Keratinocyte (primary cell): ENCODE measurements around the gene CAMKK2. TPM values are rescaled to one million over a fixed set of nuclear protein-coding genes. Genes with fewer than 3 reads are reported as not detected.
"Not testable (repeated sequence)": the region's sequence is repeated elsewhere in the genome, so short reads cannot be mapped to it uniquely, and the experiment has no call there.

Source experiments
- DNase-seq: peaks from one replicate; pipeline ENCODE4 v3.0.0-alpha.2; 2011; ENCODE audit warnings: low read depth, missing footprints, low spot score
- FAIRE-seq: peaks from 2 replicates; lab custom pipeline; 2011; peaks lifted over from hg19 to GRCh38; lab: Jason Lieb, UNC
- H2AFZ ChIP-seq: 2 replicates; pipeline ENCODE4 v1.6.0; 2012; ENCODE audit warnings: low read length, control low read depth, inconsistent platforms; ENCODE audit not compliant: control insufficient read depth
- H3K27ac ChIP-seq: 2 replicates; pipeline ENCODE4 v1.5.1; 2011; ENCODE audit warnings: low read length; ENCODE audit not compliant: control insufficient read depth, insufficient read depth
- H3K27me3 ChIP-seq: 3 replicates; pipeline ENCODE4 v1.6.0; 2011; ENCODE audit warnings: low read length; ENCODE audit not compliant: control insufficient read depth, insufficient read depth; ENCODE audit errors: extremely low read depth
- H3K36me3 ChIP-seq, 2 experiments: 2 replicates in 1 of 2; 3 replicates in 1 of 2; pipeline ENCODE4 v1.5.1; 2011; ENCODE audit warnings: low read length in 2 of 2, mild to moderate bottlenecking in 1 of 2; ENCODE audit not compliant: control insufficient read depth in 2 of 2, insufficient read depth in 2 of 2; ENCODE audit errors: extremely low read depth in 1 of 2
- H3K4me1 ChIP-seq: 3 replicates; pipeline ENCODE4 v1.5.1; 2011; ENCODE audit warnings: low read length; ENCODE audit not compliant: control insufficient read depth, insufficient read depth; ENCODE audit errors: extremely low read depth
- H3K4me2 ChIP-seq: 3 replicates; pipeline ENCODE4 v1.6.0; 2011; ENCODE audit warnings: low read depth, low read length; ENCODE audit not compliant: control insufficient read depth, insufficient read depth; ENCODE audit errors: extremely low read depth
- H3K4me3 ChIP-seq, 3 experiments: fragments of 200-600 bp in 1 of 3; sonication (generic) in 1 of 3; 2 replicates in 2 of 3; 3 replicates in 1 of 3; pipeline ENCODE4 v1.5.1; 2011 to 2016; ENCODE audit warnings: low read length in 3 of 3, mild to moderate bottlenecking in 3 of 3, control low read depth in 2 of 3, inconsistent platforms in 1 of 3, low read depth in 1 of 3, mixed read lengths in 1 of 3, mixed run types in 1 of 3, moderate library complexity in 1 of 3; ENCODE audit not compliant: control insufficient read depth in 2 of 3, insufficient read depth in 2 of 3; ENCODE audit errors: extremely low read depth in 1 of 3
- H3K79me2 ChIP-seq: 2 replicates; pipeline ENCODE4 v1.6.0; 2012; ENCODE audit warnings: low read length; ENCODE audit not compliant: control insufficient read depth, insufficient read depth
- H3K9ac ChIP-seq: 3 replicates; pipeline ENCODE4 v1.6.0; 2011; ENCODE audit warnings: low read length; ENCODE audit not compliant: control insufficient read depth, insufficient read depth; ENCODE audit errors: extremely low read depth
- H3K9me1 ChIP-seq: 3 replicates; pipeline ENCODE4 v1.6.0; 2011; ENCODE audit warnings: low read length; ENCODE audit not compliant: control insufficient read depth, insufficient read depth; ENCODE audit errors: extremely low read depth
- H3K9me3 ChIP-seq: 2 replicates; pipeline ENCODE4 v1.5.1; 2012; ENCODE audit warnings: low read depth, low read length; ENCODE audit not compliant: control insufficient read depth
- H4K20me1 ChIP-seq: 3 replicates; pipeline ENCODE4 v1.6.0; 2011; ENCODE audit warnings: low read length; ENCODE audit not compliant: control insufficient read depth, insufficient read depth; ENCODE audit errors: extremely low read depth
- CTCF ChIP-seq, 3 experiments: IDR thresholded peaks in 1 of 3; conservative IDR thresholded peaks in 1 of 3; optimal IDR thresholded peaks in 1 of 3; 2 replicates in 2 of 3; 3 replicates in 1 of 3; pipeline versions ENCODE3 to v1.5.1; 2011; ENCODE audit warnings: low read length in 3 of 3, mild to moderate bottlenecking in 3 of 3, moderate library complexity in 2 of 3, control low read depth in 1 of 3, inconsistent platforms in 1 of 3; ENCODE audit not compliant: insufficient read depth in 2 of 3; ENCODE audit errors: extremely low read depth in 1 of 3
- EZH2 ChIP-seq: IDR thresholded peaks from one replicate; pipeline ENCODE4 v1.6.1; 2012; ENCODE audit warnings: inconsistent platforms, mild to moderate bottlenecking, low read length, moderate library complexity
- dilution Hi-C: fragments of 300-500 bp; cut with MboI; formaldehyde crosslinking; loops from one replicate; pipeline ENCODE4 v1.7.0; 2020; ENCODE audit warnings: low sequenced_read_pairs; ENCODE audit not compliant: extremely low pct_ligation_motif_present
- polyA plus RNA-seq, 5 experiments: library from polyadenylated mRNA; depleted of rRNA in 3 of 5; stranded (reverse) in 3 of 5; stranded (forward) in 1 of 5; unstranded in 1 of 5; fragments of >200 nt; gene quantifications; 1 replicate in 1 of 5; 2 replicates in 3 of 5; 3 replicates in 1 of 5; pipeline versions ENCODE4 v1.2.1 to v1.2.3, GENCODE V29; 2011 to 2012; ENCODE audit warnings: missing spikeins in 2 of 5, low read depth in 1 of 5, low replicate concordance in 1 of 5

Gene CAMKK2
- polyA plus RNA-seq, 1 donor (not counting 4 experiments of a cell fraction or from before 2014, with no cell fraction given), result 18.6 TPM

GRCh38 chr12:121283841-121284240, 12.7 kb downstream of the CAMKK2 start:
- H3K4me2 ChIP-seq, result no peak overlapping the region
- no peaks in the 10 kb centered on the region for H3K9me1 ChIP-seq
- H2AFZ ChIP-seq, result no peak overlapping the region
- no peaks in the 10 kb centered on the region for H3K27me3 ChIP-seq
- dilution Hi-C loops, result no loop called here
- H3K9me3 ChIP-seq, result no peaks in the 10 kb centered on the region
- no peaks in the 10 kb centered on the region for H3K4me1 ChIP-seq
- H4K20me1 ChIP-seq, result no peaks in the 10 kb centered on the region
- H3K79me2 ChIP-seq, result no peaks in the 10 kb centered on the region
- no peak for TF ChIP-seq CTCF (optimal IDR thresholded peaks at IDR 0.05 in 1 of 3, IDR thresholded peaks at IDR 0.05 in 1 of 3, conservative IDR thresholded peaks at IDR 0.05 in 1 of 3; ENCODE audit: extremely low read depth in 1 of 3, insufficient read depth in 2 of 3, low read length in 3 of 3)
- no peak for TF ChIP-seq EZH2
- H3K4me3 ChIP-seq, result no peak overlapping the region
- no peak for FAIRE-seq
- no peak overlapping the region for H3K27ac ChIP-seq
- H3K36me3 ChIP-seq, result peaks cover 0 to 4% of the 10 kb centered on the region in 2 experiments
- no peak overlapping the region for H3K9ac ChIP-seq
- no peak for DNase-seq

- H3K9me3 ChIP-seq, result no peaks in the 10 kb centered on the region
- no peak overlapping the region for H2AFZ ChIP-seq
- H3K4me2 ChIP-seq, result no peak overlapping the region
- dilution Hi-C loops, result no loop called here
- H4K20me1 ChIP-seq, result no peaks in the 10 kb centered on the region
- H3K9me1 ChIP-seq, result no peaks in the 10 kb centered on the region
- H3K27me3 ChIP-seq, result no peaks in the 10 kb centered on the region
- no peak overlapping the region for H3K4me3 ChIP-seq
- H3K4me1 ChIP-seq, result no peaks in the 10 kb centered on the region
- H3K79me2 ChIP-seq, result no peaks in the 10 kb centered on the region
- H3K27ac ChIP-seq, result no peak overlapping the region
- no peak for DNase-seq
- no peak for FAIRE-seq
- H3K9ac ChIP-seq, result no peak overlapping the region
- peaks cover 0 to 5% of the 10 kb centered on the region in 2 experiments for H3K36me3 ChIP-seq
- TF ChIP-seq CTCF (optimal IDR thresholded peaks at IDR 0.05 in 1 of 3, IDR thresholded peaks at IDR 0.05 in 1 of 3, conservative IDR thresholded peaks at IDR 0.05 in 1 of 3; ENCODE audit: extremely low read depth in 1 of 3, insufficient read depth in 2 of 3, low read length in 3 of 3), result no peak
- TF ChIP-seq EZH2, result no peak
Measured at GRCh38 chr12:121283388-121283787, 13.1 kb downstream of the CAMKK2 start.

- H3K9ac ChIP-seq, H3K27ac ChIP-seq, H3K79me2 ChIP-seq, H3K9me1 ChIP-seq, H3K4me1 ChIP-seq, H3K27me3 ChIP-seq, H3K4me3 ChIP-seq, H3K4me2 ChIP-seq, FAIRE-seq, H3K9me3 ChIP-seq, H2AFZ ChIP-seq, DNase-seq, dilution Hi-C loops, H3K36me3 ChIP-seq, H4K20me1 ChIP-seq: not testable (repeated sequence)
Measured at GRCh38 chr12:121282910-121283309, 13.6 kb downstream of the CAMKK2 start.
